Measurements from ENCODE around the gene WAS.
"Not testable (repeated sequence)": the region's sequence is repeated elsewhere in the genome, so short reads cannot be mapped to it uniquely, and the experiment has no call there.

WAS gene

GRCh38 chrX:48688531-48689150 lies 5.0 kb downstream of the WAS start:
- DNase-seq, result no peak

GRCh38 chrX:48689208-48689920 lies 5.8 kb downstream of the WAS start:
- no peak for DNase-seq

- DNase-seq, result not testable (repeated sequence)
These were observed 8.1 kb downstream of the WAS start for GRCh38 chrX:48691746-48692145.

GRCh38 chrX:48694776-48695533 lies 11.4 kb downstream of the WAS start:
- DNase-seq, result no peak

GRCh38 chrX:48695534-48695896 lies 11.9 kb downstream of the WAS start:
- DNase-seq, result peak in 1 of 2 donors; percentile 7

- no peak for DNase-seq
These were observed 12.3 kb downstream of the WAS start for GRCh38 chrX:48695925-48696300.

GRCh38 chrX:48696301-48696908 lies 12.8 kb downstream of the WAS start, which contains the start of gene SUV39H1:
TSS of gene SUV39H1 (plus strand) at chrX:48696734. CDS start at chrX:48696785, 51 bp downstream.
- DNase-seq, result peak; percentile 89 to 92

- peak; percentile 7 to 31 for DNase-seq
These were observed 13.5 kb downstream of the WAS start for GRCh38 chrX:48696909-48697727.

GRCh38 chrX:48698306-48698705 lies 14.7 kb downstream of the WAS start:
- no peak for DNase-seq

- DNase-seq, result no peak
These were observed 16.6 kb downstream of the WAS start for GRCh38 chrX:48700246-48700645.

- DNase-seq, result no peak
These were observed 17.5 kb downstream of the WAS start for GRCh38 chrX:48700951-48701653.

- no peak for DNase-seq
These were observed 18.4 kb downstream of the WAS start for GRCh38 chrX:48702032-48702431.

- DNase-seq, result no peak
These were observed 19.1 kb downstream of the WAS start for GRCh38 chrX:48702716-48703115.

GRCh38 chrX:48703228-48703627 lies 19.6 kb downstream of the WAS start:
- no peak for DNase-seq

- no peak for DNase-seq
These were observed 20.3 kb downstream of the WAS start for GRCh38 chrX:48703642-48704481.

GRCh38 chrX:48705871-48706270 lies 22.3 kb downstream of the WAS start:
- DNase-seq, result no peak

- no peak for DNase-seq
These were observed 26.0 kb downstream of the WAS start for GRCh38 chrX:48709522-48710112.

- DNase-seq, result no peak
These were observed 27.7 kb downstream of the WAS start for GRCh38 chrX:48711162-48711928.

GRCh38 chrX:48711929-48712505 lies 28.4 kb downstream of the WAS start:
- no peak for DNase-seq

All from CD4-positive, alpha-beta T cell treated with Interleukin-1 beta for 1 hour (primary cell).